Measurements from ENCODE around the gene PLEKHA7. TPM values are rescaled to one million over a fixed set of nuclear protein-coding genes. Genes with fewer than 3 reads are reported as not detected.

The PLEKHA7 gene
- total RNA-seq, 1 experiment from 2014 or later, result 7.2 TPM

- Histone ChIP-seq H3K9me3 (ENCODE audit: control insufficient read depth in 1 of 2, insufficient read depth in 1 of 2, low read depth in 1 of 2, low read length in 2 of 2) (no peaks in the 10 kb centered on the region), H3K36me3 (ENCODE audit: control insufficient read depth in 1 of 2, insufficient read depth in 2 of 2, low read length in 2 of 2) (peaks cover 14 to 22% of the 10 kb centered on the region in 2 experiments; a peak in 3 of 4 replicates), H3K9me2 (ENCODE audit: insufficient read depth) (no peaks in the 10 kb centered on the region), H3K4me1 (ENCODE audit: control insufficient read depth in 1 of 2, insufficient read depth in 2 of 2, low read length in 2 of 2) (no peaks in the 10 kb centered on the region), H3K27me3 (ENCODE audit: insufficient read depth, low read length) (no peaks in the 10 kb centered on the region), H4K20me1 (ENCODE audit: insufficient read depth) (no peaks in the 10 kb centered on the region), H3K79me2 (ENCODE audit: insufficient read depth, low read length) (no peaks in the 10 kb centered on the region; the same call in 1 of the 2 replicates), H2AFZ (ENCODE audit: low read depth, low read length, poor library complexity, severe bottlenecking) (no peak overlapping the region), H3K4me2 (ENCODE audit: low read length) (no peak overlapping the region), H3K9ac (ENCODE audit: low read length) (no peak overlapping the region), H3K27ac (ENCODE audit: low read depth, low read length) (no peak overlapping the region), H3K4me3 (replicated peaks in 1 of 2; ENCODE audit: low read depth in 1 of 2, low read length in 2 of 2) (no peak overlapping the region)
- ATAC-seq (no peak), DNase-seq (ENCODE audit: low read depth, low spot score) (no peak)
- intact Hi-C loops (cut with micrococcal nuclease), result no loop called here
- ChIA-PET CTCF (no interaction called here), RAD21 (ENCODE audit: low non-redundant PET in 1 of 2, low total read pairs in 2 of 2, uncharacterized antibody in 2 of 2, unreplicated experiment in 2 of 2) (no interaction called here), POLR2A (no interaction called here)
- BruUV-seq (replicated peaks), result no TSS peak
- TF ChIP-seq SIN3A (IDR thresholded peaks at IDR 0.05; ENCODE audit: low read depth) (no peak), EGR1 (IDR thresholded peaks at IDR 0.05; ENCODE audit: low read depth) (no peak), MAX (IDR thresholded peaks at IDR 0.05) (no peak), POLR2AphosphoS5 (IDR thresholded peaks at IDR 0.05; ENCODE audit: low read depth, low read length) (no peak; the same call in 1 of the 2 replicates)
Measured at GRCh38 chr11:16758382-16759024, 255.7 kb downstream of the PLEKHA7 start.

GRCh38 chr11:16750417-16750816, 263.8 kb downstream of the PLEKHA7 start:
- Histone ChIP-seq H3K4me3 (replicated peaks in 1 of 2; ENCODE audit: low read depth in 1 of 2, low read length in 2 of 2) (no peak overlapping the region), H2AFZ (ENCODE audit: low read depth, low read length, poor library complexity, severe bottlenecking) (no peak overlapping the region), H3K4me1 (ENCODE audit: control insufficient read depth in 1 of 2, insufficient read depth in 2 of 2, low read length in 2 of 2) (no peaks in the 10 kb centered on the region), H3K36me3 (ENCODE audit: control insufficient read depth in 1 of 2, insufficient read depth in 2 of 2, low read length in 2 of 2) (peaks cover 70 to 79% of the 10 kb centered on the region in 2 experiments), H3K9ac (ENCODE audit: low read length) (no peak overlapping the region), H3K9me3 (ENCODE audit: control insufficient read depth in 1 of 2, insufficient read depth in 1 of 2, low read depth in 1 of 2, low read length in 2 of 2) (no peaks in the 10 kb centered on the region), H3K27me3 (ENCODE audit: insufficient read depth, low read length) (no peaks in the 10 kb centered on the region), H3K4me2 (ENCODE audit: low read length) (no peak overlapping the region), H3K27ac (ENCODE audit: low read depth, low read length) (no peak overlapping the region), H3K79me2 (ENCODE audit: insufficient read depth, low read length) (peaks cover 31% of the 10 kb centered on the region), H3K9me2 (ENCODE audit: insufficient read depth) (no peaks in the 10 kb centered on the region), H4K20me1 (ENCODE audit: insufficient read depth) (no peaks in the 10 kb centered on the region)
- TF ChIP-seq, protein P1, sequence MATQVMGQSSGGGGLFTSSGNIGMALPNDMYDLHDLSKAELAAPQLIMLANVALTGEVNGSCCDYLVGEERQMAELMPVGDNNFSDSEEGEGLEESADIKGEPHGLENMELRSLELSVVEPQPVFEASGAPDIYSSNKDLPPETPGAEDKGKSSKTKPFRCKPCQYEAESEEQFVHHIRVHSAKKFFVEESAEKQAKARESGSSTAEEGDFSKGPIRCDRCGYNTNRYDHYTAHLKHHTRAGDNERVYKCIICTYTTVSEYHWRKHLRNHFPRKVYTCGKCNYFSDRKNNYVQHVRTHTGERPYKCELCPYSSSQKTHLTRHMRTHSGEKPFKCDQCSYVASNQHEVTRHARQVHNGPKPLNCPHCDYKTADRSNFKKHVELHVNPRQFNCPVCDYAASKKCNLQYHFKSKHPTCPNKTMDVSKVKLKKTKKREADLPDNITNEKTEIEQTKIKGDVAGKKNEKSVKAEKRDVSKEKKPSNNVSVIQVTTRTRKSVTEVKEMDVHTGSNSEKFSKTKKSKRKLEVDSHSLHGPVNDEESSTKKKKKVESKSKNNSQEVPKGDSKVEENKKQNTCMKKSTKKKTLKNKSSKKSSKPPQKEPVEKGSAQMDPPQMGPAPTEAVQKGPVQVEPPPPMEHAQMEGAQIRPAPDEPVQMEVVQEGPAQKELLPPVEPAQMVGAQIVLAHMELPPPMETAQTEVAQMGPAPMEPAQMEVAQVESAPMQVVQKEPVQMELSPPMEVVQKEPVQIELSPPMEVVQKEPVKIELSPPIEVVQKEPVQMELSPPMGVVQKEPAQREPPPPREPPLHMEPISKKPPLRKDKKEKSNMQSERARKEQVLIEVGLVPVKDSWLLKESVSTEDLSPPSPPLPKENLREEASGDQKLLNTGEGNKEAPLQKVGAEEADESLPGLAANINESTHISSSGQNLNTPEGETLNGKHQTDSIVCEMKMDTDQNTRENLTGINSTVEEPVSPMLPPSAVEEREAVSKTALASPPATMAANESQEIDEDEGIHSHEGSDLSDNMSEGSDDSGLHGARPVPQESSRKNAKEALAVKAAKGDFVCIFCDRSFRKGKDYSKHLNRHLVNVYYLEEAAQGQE (IDR thresholded peaks at IDR 0.05; ENCODE audit: low read depth), result no peak
- TF ChIP-seq EZH2 (IDR thresholded peaks at IDR 0.05), result no peak
- no peak for TF ChIP-seq SP1 (IDR thresholded peaks at IDR 0.05; ENCODE audit: low read depth)
- TF ChIP-seq RAD21 (IDR thresholded peaks at IDR 0.05; ENCODE audit: low read depth), result no peak
- no peak for TF ChIP-seq EZH2phosphoT487 (IDR thresholded peaks at IDR 0.05; ENCODE audit: borderline replicate concordance)
- no peak for TF ChIP-seq ATF3 (IDR thresholded peaks at IDR 0.05)
- intact Hi-C loops (cut with micrococcal nuclease), result no loop called here
- RAD21 ChIA-PET (ENCODE audit: low non-redundant PET in 1 of 2, low total read pairs in 2 of 2, uncharacterized antibody in 2 of 2, unreplicated experiment in 2 of 2), result no interaction called here
- ATAC-seq (no peak), DNase-seq (ENCODE audit: low read depth, low spot score) (no peak)
- POLR2A ChIA-PET, result no interaction called here
- CTCF ChIA-PET, result no interaction called here
- BruUV-seq (replicated peaks), result no TSS peak
